AG09309 (cell line): ENCODE data around the gene PLCXD3.

Experiments
- DNase-seq: peaks from one replicate; pipeline ENCODE4 v3.0.0-alpha.2; 2010; ENCODE audit warnings: low read depth
- H3K4me3 ChIP-seq: 2 replicates; pipeline ENCODE4 v1.5.1; 2011; ENCODE audit warnings: mild to moderate bottlenecking, low read depth, low read length, moderate library complexity; ENCODE audit not compliant: control insufficient read depth
- CTCF ChIP-seq: IDR thresholded peaks from 2 replicates; pipeline ENCODE4 v1.5.1; 2011; ENCODE audit warnings: mild to moderate bottlenecking, low read depth, low read length, inconsistent platforms; ENCODE audit not compliant: insufficient read depth, control insufficient read depth; ENCODE audit errors: missing control alignments

The PLCXD3 gene

GRCh38 chr5:41465493-41466171, 44.8 kb downstream of the PLCXD3 start:
- no peak overlapping the region for H3K4me3 ChIP-seq
- TF ChIP-seq CTCF, result no peak
- no peak for DNase-seq

- no peak for TF ChIP-seq CTCF
- no peak overlapping the region for H3K4me3 ChIP-seq
- no peak for DNase-seq
These were observed 50.8 kb downstream of the PLCXD3 start for GRCh38 chr5:41459557-41459956.

GRCh38 chr5:41457094-41457493, 53.3 kb downstream of the PLCXD3 start:
- no peak overlapping the region for H3K4me3 ChIP-seq
- no peak for DNase-seq
- TF ChIP-seq CTCF, result no peak

- no peak overlapping the region for H3K4me3 ChIP-seq
- no peak for TF ChIP-seq CTCF
- no peak for DNase-seq
These were observed 57.9 kb downstream of the PLCXD3 start for GRCh38 chr5:41452506-41452905.

- TF ChIP-seq CTCF, result no peak
- DNase-seq, result no peak
These were observed 62.5 kb downstream of the PLCXD3 start for GRCh38 chr5:41447650-41448510.

GRCh38 chr5:41445937-41446563, 64.4 kb downstream of the PLCXD3 start:
- peak; percentile 14 for DNase-seq
- no peak overlapping the region for H3K4me3 ChIP-seq
- no peak for TF ChIP-seq CTCF

More at GRCh38 chr5:41447650-41448510, 62.5 kb downstream of the PLCXD3 start:
- no peak overlapping the region for H3K4me3 ChIP-seq
